Measurements from ENCODE around the gene UPP2. TPM values are rescaled to one million over a fixed set of nuclear protein-coding genes. Genes with fewer than 3 reads are reported as not detected.

Gene UPP2
- total RNA-seq, result not detected
- long read RNA-seq, result 0 reads

DNA sequence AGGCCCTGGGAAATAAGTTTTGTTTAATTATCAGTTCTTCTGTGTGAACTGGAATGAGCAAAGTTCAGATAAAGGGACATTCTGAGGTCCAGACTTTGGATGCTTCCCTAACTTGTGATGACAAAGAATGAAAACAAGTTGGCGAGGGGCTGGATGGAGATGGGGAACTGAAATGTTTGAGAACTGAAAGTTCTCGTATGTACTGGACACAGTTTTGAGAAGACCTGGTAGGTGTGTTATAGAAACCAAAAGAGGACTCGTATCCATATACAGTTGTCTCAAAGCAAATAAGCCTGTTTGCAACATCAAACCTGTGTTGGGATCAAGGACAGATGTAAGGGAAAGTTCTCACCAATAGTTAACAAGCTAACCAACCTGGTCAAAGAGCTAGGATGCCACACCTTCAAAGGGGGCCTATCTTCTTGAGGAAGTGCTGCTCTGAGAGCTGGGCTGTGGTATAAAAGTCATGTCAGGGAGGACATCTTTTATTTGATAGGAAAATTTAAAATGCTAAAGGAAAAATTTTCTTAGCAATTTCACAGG is at the start of gene UPP2:
Gene UPP2, plus strand, starts transcription at position 493 of the 543 bp plus-strand sequence. CDS start 188 bp downstream, outside the sequence.
- no peak for DNase-seq (ENCODE audit: low spot score)
- intact Hi-C loops (cut with DNase I), result no loop called here

DNA sequence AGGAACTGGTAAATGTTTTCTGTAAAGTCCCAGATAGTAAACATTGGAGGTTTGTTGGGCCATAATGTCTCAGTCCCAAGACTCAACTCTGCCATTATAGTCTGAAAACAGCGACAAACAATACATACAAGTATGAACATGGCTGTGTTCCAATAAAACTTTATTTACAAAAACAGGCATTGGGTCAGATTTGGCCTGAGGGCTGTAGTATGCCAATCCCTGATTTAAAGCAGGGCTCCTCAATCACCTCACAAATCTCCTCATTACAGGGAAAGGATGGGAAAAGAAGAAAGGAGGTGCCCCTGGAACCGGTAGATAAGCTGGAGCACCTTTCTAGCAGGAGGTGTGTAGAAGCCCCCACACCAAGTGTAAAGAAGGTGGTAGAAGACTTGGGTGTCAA is 48.9 kb upstream of the UPP2 start:
- intact Hi-C loops (cut with DNase I), result no loop called here
- no peak for DNase-seq (ENCODE audit: low spot score)

DNA sequence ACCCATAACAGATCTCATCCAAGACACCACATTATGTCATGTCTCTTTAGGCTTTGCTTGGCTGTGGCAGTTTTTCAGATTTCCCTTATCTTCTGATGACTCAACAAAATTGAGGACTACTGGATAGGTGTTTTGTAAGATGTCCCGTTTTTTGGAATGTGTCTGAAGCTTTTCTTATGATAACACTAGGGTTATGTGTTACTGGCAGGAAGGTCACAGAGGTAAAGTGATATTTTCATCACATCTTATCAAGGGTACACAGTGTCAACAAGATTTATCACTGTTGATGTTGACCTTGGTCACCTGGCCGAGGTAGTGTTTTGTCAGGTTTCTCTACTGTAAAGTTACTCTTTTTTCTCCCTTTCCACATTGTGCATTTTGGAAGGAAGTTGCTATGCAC is 44.8 kb upstream of the UPP2 start:
- intact Hi-C loops (cut with DNase I), result no loop called here
- no peak for DNase-seq (ENCODE audit: low spot score)

DNA sequence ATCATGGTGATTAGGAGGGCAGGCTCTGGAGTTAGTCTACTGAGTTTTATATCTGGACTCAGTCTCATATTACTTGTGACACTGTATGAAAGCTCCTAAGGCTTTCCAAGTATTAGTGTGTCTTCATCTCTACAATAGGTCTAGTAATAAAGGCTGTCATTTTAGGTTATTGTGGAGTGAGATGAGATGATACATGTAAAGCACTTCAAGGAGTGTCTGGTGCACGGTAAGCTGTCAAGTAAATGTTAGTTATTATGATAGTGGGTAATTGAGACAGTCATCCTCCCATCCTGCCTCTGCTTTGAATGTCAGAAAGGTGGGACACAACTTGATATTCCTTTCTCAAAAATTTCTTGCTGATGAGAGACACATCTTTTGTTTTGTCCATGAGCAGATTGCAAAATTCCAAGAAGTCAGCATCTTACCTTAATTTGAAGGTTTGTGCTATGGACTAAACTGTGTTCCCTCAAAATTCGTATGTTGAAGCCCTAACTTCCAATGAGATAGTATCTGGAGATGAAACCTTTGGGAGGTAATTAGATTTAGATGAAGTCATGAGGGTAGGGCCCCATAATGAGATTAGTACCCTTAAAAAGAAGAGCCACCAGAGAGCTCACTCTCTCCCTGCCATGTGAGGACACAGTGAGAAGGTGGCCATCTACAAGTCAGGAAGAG is 41.4 kb upstream of the UPP2 start:
- no peak for DNase-seq (ENCODE audit: low spot score)
- intact Hi-C loops (cut with DNase I), result no loop called here

DNA sequence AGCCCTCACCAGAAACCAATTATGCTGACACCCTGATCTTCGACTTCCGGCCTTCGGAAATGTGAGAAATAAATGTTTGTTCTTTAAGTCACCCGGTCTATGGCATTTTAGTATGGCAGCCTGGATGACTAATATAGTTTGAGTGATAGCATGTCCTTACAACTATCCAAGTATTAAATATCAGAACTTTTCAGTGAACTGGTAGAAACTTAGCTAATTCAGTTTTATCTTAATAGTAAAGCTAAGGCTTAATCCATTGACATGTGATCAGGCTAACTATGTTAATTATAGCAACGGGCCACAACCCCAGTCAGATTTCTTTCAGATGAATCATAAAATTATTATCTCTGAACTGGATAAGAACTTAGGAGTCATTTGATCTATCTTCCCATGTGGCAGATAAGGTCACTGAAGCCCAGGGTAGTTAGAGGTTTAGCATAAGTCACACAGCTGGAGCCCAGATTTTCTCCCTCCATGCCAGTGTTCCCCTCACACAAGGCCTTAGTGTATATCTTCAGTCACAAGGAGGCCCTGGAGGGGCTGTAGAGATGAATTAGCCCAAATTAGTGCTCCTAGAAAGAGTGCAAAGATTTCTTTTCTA is 40.7 kb upstream of the UPP2 start:
- intact Hi-C loops (cut with DNase I), result no loop called here
- no peak for DNase-seq (ENCODE audit: low spot score)

DNA sequence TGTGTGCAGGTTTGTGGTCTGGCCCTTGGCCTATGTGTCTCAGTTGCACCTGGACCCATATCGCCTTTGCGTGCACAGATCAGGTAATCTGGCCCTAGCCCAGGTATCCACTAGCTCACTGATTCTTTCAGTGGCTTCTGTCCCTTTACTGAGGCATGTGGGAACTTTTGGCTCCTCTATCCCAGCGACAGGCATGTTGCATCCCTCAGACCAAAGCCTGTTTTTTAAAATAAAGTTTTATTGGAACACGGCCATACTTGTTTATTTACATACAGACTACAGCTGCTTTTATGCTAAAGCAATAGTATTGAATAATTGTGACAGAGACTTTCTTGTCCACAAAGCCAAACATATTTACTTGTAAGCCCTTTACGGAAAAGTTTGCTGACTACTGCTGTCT is 39.9 kb upstream of the UPP2 start:
- DNase-seq (ENCODE audit: low spot score), result no peak
- intact Hi-C loops (cut with DNase I), result no loop called here

DNA sequence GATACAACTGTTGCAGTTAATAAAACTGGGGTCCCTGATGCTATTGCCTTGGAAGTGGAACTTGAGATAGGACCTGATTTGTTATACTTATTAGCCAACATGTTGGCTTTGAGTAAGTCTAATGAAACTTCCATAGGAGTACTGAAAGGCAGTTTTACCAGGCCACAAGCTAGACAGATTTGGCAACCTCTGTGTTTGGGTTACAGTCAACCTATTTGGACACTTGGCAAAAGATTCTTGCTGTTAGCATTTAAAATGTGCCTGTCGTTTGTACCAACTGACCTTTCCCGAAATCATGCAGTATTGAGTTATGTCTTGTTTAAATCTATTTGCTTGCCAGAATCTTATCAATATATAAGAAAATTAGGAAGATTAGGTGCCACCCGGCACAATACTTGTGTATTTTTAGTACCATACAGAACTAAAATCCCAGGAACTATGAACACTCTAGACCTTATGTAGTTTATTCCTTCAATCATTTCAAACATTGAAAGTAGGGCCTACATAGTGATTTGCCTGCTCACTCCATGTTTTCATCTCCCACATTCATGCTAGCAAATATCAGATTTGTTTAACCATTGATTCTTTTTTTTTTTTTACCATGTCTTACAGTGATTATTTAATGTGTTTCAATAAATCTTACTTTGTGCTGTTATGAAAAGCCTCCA is 35.5 kb upstream of the UPP2 start:
- no peak for DNase-seq (ENCODE audit: low spot score)
- intact Hi-C loops (cut with DNase I), result no loop called here

DNA sequence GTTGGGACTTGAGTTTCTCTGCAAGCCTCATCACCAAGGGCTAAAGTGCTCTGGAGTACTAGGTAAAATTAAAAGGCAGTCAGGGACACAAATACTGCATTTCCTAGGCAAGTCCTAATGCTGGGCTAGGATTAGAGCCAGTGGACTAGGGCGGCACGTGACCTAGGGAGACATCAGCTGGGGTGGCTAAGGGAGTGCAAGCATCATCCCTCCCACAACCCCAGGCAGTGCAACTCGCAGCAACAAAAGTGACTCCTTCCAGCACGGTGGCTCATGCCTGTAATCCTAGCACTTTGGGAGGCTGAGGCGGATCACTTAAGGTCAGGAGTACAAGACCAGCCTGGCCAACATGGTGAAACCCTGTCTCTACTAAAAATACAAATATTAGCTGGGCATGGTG is 30.7 kb upstream of the UPP2 start:
- intact Hi-C loops (cut with DNase I), result no loop called here

DNA sequence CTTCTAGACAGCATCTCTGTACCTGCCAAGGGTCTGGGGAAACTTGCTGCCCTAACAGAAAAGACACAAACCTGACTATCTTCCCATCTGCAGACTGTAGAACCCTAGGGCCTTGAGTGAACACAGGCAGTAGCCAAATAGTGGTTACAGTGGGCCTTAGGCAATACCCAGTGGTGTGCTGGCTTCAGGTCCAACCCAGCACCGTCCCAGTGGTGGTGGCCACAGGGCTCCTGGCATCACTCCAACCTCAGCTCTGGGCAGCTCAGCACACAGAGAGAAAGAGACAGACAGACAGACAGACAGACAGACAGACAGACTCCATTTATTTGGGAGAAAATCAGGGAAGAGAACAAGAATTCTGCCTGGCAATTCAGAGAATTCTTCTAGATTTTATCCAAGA is 29.3 kb upstream of the UPP2 start:
- intact Hi-C loops (cut with DNase I), result no loop called here
- DNase-seq (ENCODE audit: low spot score), result no peak

More for the DNA sequence above, 30.7 kb upstream of the UPP2 start:
- DNase-seq (ENCODE audit: low spot score), result no peak

DNA sequence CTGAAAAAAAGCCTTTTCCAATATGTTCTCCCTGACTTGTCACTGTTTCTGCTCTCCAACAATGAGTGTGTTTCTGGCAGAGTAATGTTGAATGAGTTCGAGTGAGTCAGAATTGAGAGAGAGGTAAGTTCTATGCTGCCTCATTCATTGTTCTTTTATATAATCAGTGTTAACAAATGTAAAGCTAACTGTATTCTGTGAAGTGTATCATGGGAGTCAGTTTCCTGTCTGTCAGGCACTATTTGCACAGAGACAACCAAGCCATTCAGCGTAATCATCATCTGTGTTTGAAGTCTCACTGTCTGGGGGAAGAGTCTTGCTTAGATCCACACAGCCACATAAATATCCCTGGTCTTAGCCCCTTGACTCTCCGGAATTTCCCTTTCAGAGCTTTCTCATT is 22.0 kb upstream of the UPP2 start:
- DNase-seq (ENCODE audit: low spot score), result no peak
- intact Hi-C loops (cut with DNase I), result no loop called here

DNA sequence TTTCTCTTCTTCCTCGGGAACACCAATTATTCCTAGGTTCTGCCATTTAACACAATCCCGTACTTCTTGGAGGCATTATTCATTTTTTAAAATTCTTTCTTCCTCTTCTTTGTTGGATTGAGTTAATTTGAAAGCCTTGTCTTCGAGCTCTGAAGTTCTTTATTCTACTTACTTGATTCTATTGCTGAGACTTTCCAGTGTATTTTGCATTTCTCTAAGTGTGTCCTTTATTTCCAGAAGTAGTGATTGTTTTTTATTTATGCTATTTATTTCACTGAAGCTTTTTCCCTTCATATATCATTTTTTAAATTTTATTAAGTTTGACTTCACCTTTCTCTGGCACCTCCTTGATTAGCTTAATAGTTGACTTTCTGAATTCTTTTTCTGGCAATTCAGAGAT is 13.6 kb upstream of the UPP2 start:
- intact Hi-C loops (cut with DNase I), result no loop called here
- DNase-seq (ENCODE audit: low spot score), result no peak

DNA sequence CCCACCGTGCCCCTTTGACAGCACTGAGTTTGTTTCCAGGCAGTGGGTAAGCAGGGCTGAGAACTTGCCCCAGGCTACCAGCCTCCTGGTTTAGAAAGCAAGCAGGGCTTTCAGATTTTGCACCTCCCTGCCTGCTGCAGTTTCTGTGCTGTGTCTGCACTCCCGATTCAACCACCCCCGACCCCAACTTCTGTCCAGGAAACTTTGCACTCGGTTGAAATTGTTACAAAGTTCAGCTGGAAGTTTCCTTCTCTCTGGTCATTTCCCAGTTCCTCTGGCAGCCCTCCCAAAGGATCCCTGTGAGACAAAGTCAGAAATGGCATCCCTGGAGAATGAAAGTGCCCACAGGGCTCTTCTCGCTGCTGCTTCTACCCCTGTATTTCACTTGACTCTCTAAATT is 12.4 kb upstream of the UPP2 start:
- intact Hi-C loops (cut with DNase I), result no loop called here
- DNase-seq (ENCODE audit: low spot score), result no peak

DNA sequence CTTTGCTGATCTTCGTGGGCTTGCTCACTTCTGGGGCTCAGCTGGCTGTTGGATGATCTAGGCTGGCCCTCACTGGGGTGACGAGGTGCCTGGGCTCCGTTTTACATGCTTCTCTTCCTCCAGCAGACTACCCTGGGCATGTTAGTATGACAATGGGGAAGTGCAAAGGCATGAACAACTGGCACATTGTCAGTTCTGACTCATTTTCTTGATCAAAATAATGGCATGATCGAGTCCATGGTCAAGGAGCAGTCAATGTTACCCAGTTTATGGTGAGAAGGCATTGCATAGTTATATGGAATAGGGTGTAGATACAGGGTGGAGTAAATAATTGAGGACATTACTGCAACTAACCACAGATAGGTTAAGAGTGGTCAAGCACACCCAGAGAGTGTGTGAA is 10.0 kb upstream of the UPP2 start:
- DNase-seq (ENCODE audit: low spot score), result no peak
- intact Hi-C loops (cut with DNase I), result no loop called here

DNA sequence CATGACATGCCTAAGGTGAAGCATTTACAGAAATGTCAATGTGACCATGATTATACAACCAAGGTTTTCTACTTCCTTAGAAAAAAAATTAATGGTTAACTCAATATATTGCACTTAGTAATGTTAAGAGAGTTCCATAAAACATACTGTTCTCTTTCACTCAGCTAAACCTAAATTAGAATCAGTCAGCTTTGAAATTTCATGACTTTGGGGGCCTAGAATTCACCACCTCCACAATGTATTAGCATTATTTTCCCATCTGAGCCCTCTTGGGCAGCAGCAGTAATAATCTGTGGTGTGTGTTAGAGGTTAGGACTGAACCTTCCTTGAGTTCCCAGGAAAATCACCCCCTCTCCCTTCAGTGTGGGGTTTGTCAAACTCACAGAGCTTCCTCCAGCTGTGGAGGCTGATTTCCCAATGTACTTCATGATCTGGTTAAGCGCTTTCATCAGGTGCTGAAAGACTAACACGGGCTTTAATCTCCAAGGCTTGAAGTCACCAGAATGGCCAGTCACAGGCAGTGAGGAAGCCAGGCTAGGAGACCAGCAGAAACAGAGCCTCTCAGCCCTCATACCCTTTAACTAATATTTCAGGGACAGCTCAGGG is 7.1 kb upstream of the UPP2 start:
- DNase-seq (ENCODE audit: low spot score), result no peak
- intact Hi-C loops (cut with DNase I), result no loop called here

DNA sequence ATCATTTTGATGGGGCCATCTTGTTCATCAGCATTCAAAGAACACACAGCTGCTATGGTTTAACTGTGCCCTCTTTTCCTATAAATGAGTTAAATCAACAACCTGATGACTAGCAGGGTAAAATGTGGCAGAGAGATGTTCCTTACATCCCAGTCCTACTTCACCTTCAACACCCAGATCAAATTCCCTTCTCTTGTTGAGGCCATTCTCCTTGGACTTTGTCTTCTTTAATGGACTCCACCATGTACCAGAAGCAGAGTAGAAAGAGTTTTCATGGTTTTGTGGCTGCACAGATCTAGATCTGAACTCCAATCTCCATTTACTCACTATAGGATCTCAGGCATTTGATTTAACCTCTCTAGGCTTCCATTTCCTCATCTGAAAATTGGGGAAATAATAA is 6.4 kb upstream of the UPP2 start:
- intact Hi-C loops (cut with DNase I), result no loop called here
- DNase-seq (ENCODE audit: low spot score), result no peak

DNA sequence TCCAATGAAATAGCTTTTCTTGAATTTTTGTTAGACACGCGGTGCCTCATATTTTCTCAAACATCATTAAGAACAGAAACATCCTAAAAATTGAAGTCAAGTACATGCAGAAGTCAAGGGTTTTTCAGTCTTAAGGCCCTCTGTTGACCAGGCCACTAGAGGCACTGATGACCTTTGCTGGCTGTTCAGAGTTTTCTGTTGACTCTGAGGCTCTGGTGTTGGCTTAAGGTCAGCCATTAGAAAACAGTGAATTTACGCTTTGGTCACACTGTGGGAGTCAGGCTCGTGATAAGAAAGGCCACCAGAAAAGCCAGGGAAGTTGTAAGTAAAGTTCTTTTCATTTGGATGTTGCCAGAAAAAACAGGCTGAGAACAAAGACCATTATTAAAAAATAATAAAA is 5.8 kb upstream of the UPP2 start:
- intact Hi-C loops (cut with DNase I), result no loop called here
- DNase-seq (ENCODE audit: low spot score), result no peak

DNA sequence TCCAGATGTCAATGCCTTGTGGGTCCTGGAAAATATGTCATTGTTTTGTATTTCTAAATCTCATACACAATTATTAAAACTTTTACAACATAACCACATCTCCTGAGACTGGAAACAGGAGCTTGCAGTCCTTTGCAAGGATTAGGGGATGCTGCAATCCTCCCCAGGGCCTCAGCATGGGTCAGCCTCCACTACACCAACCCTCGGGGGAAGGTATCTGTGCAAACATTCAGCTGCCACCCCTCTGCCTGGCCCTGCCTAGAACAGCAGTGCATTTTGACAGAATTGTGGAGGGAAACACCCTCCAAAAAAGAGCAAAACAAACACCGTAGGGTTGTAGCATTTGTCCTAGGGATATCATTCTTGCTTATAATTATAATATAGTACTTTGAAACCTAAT is 4.2 kb upstream of the UPP2 start:
- intact Hi-C loops (cut with DNase I), result no loop called here
- DNase-seq (ENCODE audit: low spot score), result no peak

DNA sequence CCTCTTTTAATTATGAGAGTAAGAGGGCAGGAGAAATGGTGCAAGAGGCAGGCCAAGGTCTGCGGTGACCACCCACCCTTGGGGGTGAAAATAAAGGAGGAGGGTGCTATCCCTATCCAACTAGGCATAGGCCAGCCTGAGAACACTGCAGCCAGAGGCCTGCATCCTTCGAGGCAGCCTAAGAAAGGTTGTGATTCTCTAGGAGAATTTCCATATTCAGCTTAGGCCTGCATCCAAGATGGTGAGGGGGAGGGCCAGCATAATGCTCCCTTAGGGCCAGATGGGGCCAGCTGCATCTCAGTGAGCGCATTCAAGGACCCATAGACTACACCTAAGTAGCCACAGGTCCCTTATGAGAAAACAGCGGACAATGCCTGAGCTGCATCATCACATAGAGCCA is 3.5 kb upstream of the UPP2 start:
- intact Hi-C loops (cut with DNase I), result no loop called here
- DNase-seq (ENCODE audit: low spot score), result no peak

DNA sequence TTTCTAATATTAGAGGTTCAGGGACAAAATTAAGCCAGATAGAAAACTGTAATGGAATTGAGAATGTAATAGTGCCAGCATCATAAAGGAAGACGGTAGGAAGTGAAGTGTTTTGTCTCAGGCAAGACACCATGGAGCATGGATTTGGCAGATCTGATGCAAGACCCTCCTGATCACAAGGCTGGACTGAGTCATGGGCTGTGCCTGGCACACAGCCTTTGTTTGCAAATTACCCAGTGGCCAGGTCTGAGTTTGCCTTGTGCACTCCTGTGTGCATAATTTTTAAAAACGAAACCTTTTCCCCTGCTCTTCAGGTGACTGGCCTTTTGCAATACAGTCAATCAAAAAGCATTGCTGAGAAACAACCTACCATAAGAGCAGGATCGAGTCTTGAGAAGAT is 2.0 kb upstream of the UPP2 start:
- DNase-seq (ENCODE audit: low spot score), result no peak

DNA sequence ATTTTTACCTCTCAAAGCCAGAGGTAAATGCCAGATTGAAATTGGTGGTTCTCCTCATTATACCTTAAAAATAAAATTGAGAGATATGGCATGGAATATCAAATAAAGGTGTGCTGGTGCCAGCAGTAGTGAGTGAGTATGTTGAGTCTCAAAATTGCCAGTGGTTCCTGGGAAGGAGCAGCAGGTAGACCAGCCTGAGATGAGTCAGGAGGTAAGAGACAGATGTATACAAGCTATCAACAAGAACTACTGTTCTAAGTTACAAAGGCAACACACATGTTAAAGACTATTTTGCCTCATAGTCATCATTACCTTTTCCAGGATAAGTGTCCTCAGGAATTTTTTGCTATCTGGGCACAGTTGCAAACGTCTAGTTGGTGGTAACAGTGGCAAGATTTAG is 1.3 kb upstream of the UPP2 start:
- no peak for DNase-seq (ENCODE audit: low spot score)
- intact Hi-C loops (cut with DNase I), result no loop called here

More for the DNA sequence above, 2.0 kb upstream of the UPP2 start:
- intact Hi-C loops (cut with DNase I), result no loop called here

DNA sequence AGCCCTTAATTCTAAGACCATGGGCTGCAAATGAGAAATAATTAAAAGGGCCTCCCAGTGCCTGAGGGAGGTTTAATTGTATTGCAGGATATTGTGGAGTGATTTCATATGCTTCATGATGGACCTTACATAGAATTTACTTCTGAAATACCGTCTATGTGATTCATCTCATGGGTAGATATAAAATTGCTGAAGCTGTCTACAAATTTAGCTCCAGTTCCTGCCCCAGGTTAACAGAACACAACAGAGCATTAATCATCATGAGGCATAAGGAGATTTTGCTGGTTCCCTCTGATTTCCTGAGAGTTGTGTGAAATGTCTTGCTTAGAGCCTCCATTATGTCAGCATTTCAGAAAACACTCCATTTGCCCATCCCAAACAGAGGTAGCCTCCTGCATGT is 770 bp downstream of the UPP2 start:
- no peak for DNase-seq (ENCODE audit: low spot score)
- intact Hi-C loops (cut with DNase I), result no loop called here

All from cardiac septum (tissue), 1 donor.